WTC11 (cell line): ENCODE measurements around the gene LTBP2. TPM values are rescaled to one million over a fixed set of nuclear protein-coding genes. Genes with fewer than 3 reads are reported as not detected.

Source experiments
- ATAC-seq: fragments of 200-7000 bp; cut with Tn5 transposase; 2 replicates; pipeline ENCODE4 v1.10.0; 2021; ENCODE audit warnings: mild to moderate bottlenecking, moderate library complexity
- CTCF ChIA-PET: fragments of 300-600 bp; sonication (Branson Sonifier 250); formaldehyde crosslinking; loops from one replicate; lab custom pipeline; 2021; ENCODE audit warnings: antibody characterized with exemption; lab: Charles Lee
- POLR2A ChIA-PET: fragments of 350-600 bp; sonication (Branson Sonifier 250); formaldehyde crosslinking; loops from one replicate; lab custom pipeline; 2021; ENCODE audit warnings: antibody characterized with exemption; lab: Charles Lee
- DNase-seq: peaks from one replicate; pipeline ENCODE4 v3.0.0; 2021; ENCODE audit warnings: low spot score
- H3K27ac Mint-ChIP-seq: 2 replicates; pipeline ENCODE4 v1.8.0; 2021; ENCODE audit warnings: mixed read lengths
- H3K27me3 Mint-ChIP-seq: 2 replicates; pipeline ENCODE4 v1.8.0; 2021; ENCODE audit warnings: low read depth, mild to moderate bottlenecking, moderate library complexity, mixed read lengths
- H3K36me3 Mint-ChIP-seq: 2 replicates; pipeline ENCODE4 v1.8.0; 2021; ENCODE audit warnings: mixed read lengths
- H3K4me1 Mint-ChIP-seq: 2 replicates; pipeline ENCODE4 v1.8.0; 2022; ENCODE audit warnings: mixed read lengths
- H3K4me3 Mint-ChIP-seq: 2 replicates; pipeline ENCODE4 v1.8.0; 2021; ENCODE audit warnings: mild to moderate bottlenecking, moderate library complexity, mixed read lengths
- H3K9me3 Mint-ChIP-seq: 2 replicates; pipeline ENCODE4 v1.8.0; 2021; ENCODE audit warnings: mixed read lengths
- ARID4B ChIP-seq: sonication (generic); formaldehyde crosslinking; IDR thresholded peaks from 2 replicates; pipeline ENCODE4 v1.8.0; 2023; ENCODE audit warnings: missing genetic modification reagents, mild to moderate bottlenecking, borderline replicate concordance
- CREM ChIP-seq: sonication (generic); formaldehyde crosslinking; IDR thresholded peaks from 2 replicates; pipeline ENCODE4 v1.8.1; 2022; ENCODE audit warnings: mild to moderate bottlenecking, missing genetic modification reagents, moderate library complexity
- E2F4 ChIP-seq: sonication (generic); formaldehyde crosslinking; IDR thresholded peaks from 2 replicates; pipeline ENCODE4 v1.8.1; 2022; ENCODE audit warnings: low read depth, mild to moderate bottlenecking, moderate library complexity, missing genetic modification reagents, borderline replicate concordance
- ERG ChIP-seq: fragments of 250-450 bp; sonication (Bioruptor Pico); IDR thresholded peaks from 2 replicates; pipeline ENCODE4 v1.8.0; 2021; ENCODE audit warnings: mild to moderate bottlenecking
- ESRRA ChIP-seq: sonication (generic); formaldehyde crosslinking; IDR thresholded peaks from 2 replicates; pipeline ENCODE4 v1.8.1; 2022; ENCODE audit warnings: mild to moderate bottlenecking, missing genetic modification reagents, borderline replicate concordance
- FOXJ3 ChIP-seq: sonication (generic); formaldehyde crosslinking; IDR thresholded peaks from 2 replicates; pipeline ENCODE4 v1.9.0; 2021; ENCODE audit warnings: missing genetic modification reagents, mild to moderate bottlenecking, borderline replicate concordance
- IRF1 ChIP-seq: sonication (generic); formaldehyde crosslinking; IDR thresholded peaks from 2 replicates; pipeline ENCODE4 v1.8.0; 2023; ENCODE audit warnings: missing genetic modification reagents
- JUN ChIP-seq: sonication (generic); formaldehyde crosslinking; IDR thresholded peaks from 2 replicates; pipeline ENCODE4 v1.8.0; 2023; ENCODE audit warnings: mild to moderate bottlenecking, missing genetic modification reagents
- PREB ChIP-seq: sonication (generic); formaldehyde crosslinking; IDR thresholded peaks from 2 replicates; pipeline ENCODE4 v1.8.1; 2022; ENCODE audit warnings: mild to moderate bottlenecking, missing genetic modification reagents, moderate library complexity, borderline replicate concordance
- PRRX2 ChIP-seq: fragments of 250-450 bp; sonication (Bioruptor Pico); IDR thresholded peaks from 2 replicates; pipeline ENCODE4 v1.8.0; 2021; ENCODE audit warnings: mild to moderate bottlenecking
- RORB ChIP-seq: fragments of 250-450 bp; sonication (Bioruptor Pico); IDR thresholded peaks from 2 replicates; pipeline ENCODE4 v1.9.0; 2021; ENCODE audit warnings: mild to moderate bottlenecking
- SMAD4 ChIP-seq: sonication (generic); formaldehyde crosslinking; IDR thresholded peaks from 2 replicates; pipeline ENCODE4 v1.8.0; 2022; ENCODE audit warnings: mild to moderate bottlenecking, missing genetic modification reagents
- TEAD1 ChIP-seq: sonication (generic); formaldehyde crosslinking; IDR thresholded peaks from 2 replicates; pipeline ENCODE4 v1.8.0; 2022; ENCODE audit warnings: mild to moderate bottlenecking, missing genetic modification reagents
- USF1 ChIP-seq: sonication (generic); formaldehyde crosslinking; IDR thresholded peaks from 2 replicates; pipeline ENCODE4 v1.8.0; 2022; ENCODE audit warnings: mild to moderate bottlenecking, missing genetic modification reagents
- ZBTB21 ChIP-seq: sonication (generic); formaldehyde crosslinking; IDR thresholded peaks from 2 replicates; pipeline ENCODE4 v1.8.1; 2023; ENCODE audit warnings: mild to moderate bottlenecking, missing genetic modification reagents, borderline replicate concordance
- ZNF121 ChIP-seq: sonication (generic); formaldehyde crosslinking; IDR thresholded peaks from 2 replicates; pipeline ENCODE4 v1.8.0; 2023; ENCODE audit warnings: missing genetic modification reagents
- ZNF232 ChIP-seq: sonication (generic); formaldehyde crosslinking; IDR thresholded peaks from 2 replicates; pipeline ENCODE4 v1.8.0; 2022; ENCODE audit warnings: mild to moderate bottlenecking, missing genetic modification reagents
- ZNF263 ChIP-seq: sonication (generic); formaldehyde crosslinking; IDR thresholded peaks from 2 replicates; pipeline ENCODE4 v1.8.1; 2022; ENCODE audit warnings: low read depth, mild to moderate bottlenecking, moderate library complexity, missing genetic modification reagents
- ZNF281 ChIP-seq: sonication (generic); formaldehyde crosslinking; IDR thresholded peaks from 2 replicates; pipeline ENCODE4 v1.8.0; 2023; ENCODE audit warnings: mild to moderate bottlenecking, missing genetic modification reagents
- ZNF317 ChIP-seq: sonication (generic); formaldehyde crosslinking; IDR thresholded peaks from 2 replicates; pipeline ENCODE4 v1.8.1; 2023; ENCODE audit warnings: low read depth, mild to moderate bottlenecking, moderate library complexity, missing genetic modification reagents, borderline replicate concordance
- ZNF396 ChIP-seq: fragments of 250-450 bp; sonication (Bioruptor Pico); IDR thresholded peaks from 2 replicates; pipeline ENCODE4 v1.8.0; 2021; ENCODE audit warnings: mild to moderate bottlenecking, moderate library complexity, borderline replicate concordance
- ZNF512 ChIP-seq: sonication (generic); formaldehyde crosslinking; IDR thresholded peaks from 2 replicates; pipeline ENCODE4 v1.8.1; 2022; ENCODE audit warnings: missing genetic modification reagents, borderline replicate concordance
- total RNA-seq: library from RNA; stranded (reverse); gene quantifications from 3 replicates; pipeline ENCODE4 v1.2.3, GENCODE V29; 2021

The LTBP2 gene
- total RNA-seq, 1 experiment from 2014 or later = 1.2 TPM

GRCh38 chr14:74601982-74602381 is 10.1 kb downstream of the LTBP2 start:
- TF ChIP-seq ZNF232 (CRISPR knock-in tag) (no peak), JUN (CRISPR knock-in tag) (no peak), ZNF512 (CRISPR knock-in tag) (no peak), ERG (CRISPR knock-in tag) (no peak), SMAD4 (CRISPR knock-in tag) (no peak), FOXJ3 (no peak), TEAD1 (no peak), ZBTB21 (CRISPR knock-in tag) (no peak), ZNF396 (CRISPR knock-in tag) (no peak)
- TF ChIP-seq, all 79 proteins: peak for 0
- H3K27me3 Mint-ChIP-seq = no peaks in the 10 kb centered on the region
- ChIA-PET CTCF (interaction anchor here (1.1 to 2.9 kb wide), 3 partner anchors 10 to 93 kb away, joined by 3 to 19 read pairs (median 8); partner anchors contain the start of gene LTBP2), POLR2A (interaction anchor here (0.5 kb wide), 1 partner anchor 128 kb away, joined by 5 read pairs; no protein-coding TSS in a partner anchor)
- H3K9me3 Mint-ChIP-seq = no peaks in the 10 kb centered on the region
- H3K36me3 Mint-ChIP-seq = no peaks in the 10 kb centered on the region
- no peak overlapping the region for H3K27ac Mint-ChIP-seq
- ATAC-seq = no peak
- no peak for DNase-seq
- no peaks in the 10 kb centered on the region for H3K4me1 Mint-ChIP-seq
- H3K4me3 Mint-ChIP-seq = no peak overlapping the region

- H3K36me3 Mint-ChIP-seq = no peaks in the 10 kb centered on the region
- H3K4me1 Mint-ChIP-seq = no peaks in the 10 kb centered on the region
- no peaks in the 10 kb centered on the region for H3K9me3 Mint-ChIP-seq
- no peak overlapping the region for H3K4me3 Mint-ChIP-seq
- POLR2A ChIA-PET = no interaction called here
- DNase-seq (no peak), ATAC-seq (no peak)
- no peak overlapping the region for H3K27ac Mint-ChIP-seq
- no peaks in the 10 kb centered on the region for H3K27me3 Mint-ChIP-seq
- CTCF ChIA-PET = interaction anchor here (1.7 kb wide), 1 partner anchor 98 kb away, joined by 5 read pairs; no protein-coding TSS in a partner anchor
- TF ChIP-seq E2F4 (no peak), ZNF281 (no peak), IRF1 (no peak), ZNF263 (no peak), PRRX2 (CRISPR knock-in tag) (no peak), ESRRA (no peak), RORB (CRISPR knock-in tag) (no peak), ZNF121 (CRISPR knock-in tag) (no peak), USF1 (CRISPR knock-in tag) (no peak), ARID4B (CRISPR knock-in tag) (no peak), ZNF317 (no peak), CREM (CRISPR knock-in tag) (no peak), PREB (CRISPR knock-in tag) (no peak)
Measured at GRCh38 chr14:74599946-74600345, 12.1 kb downstream of the LTBP2 start.
